Measurements from ENCODE around the gene TMEM255B.

TMEM255B gene

GRCh38 chr13:113792236-113792770 lies 33.3 kb downstream of the TMEM255B start:
- H3K4me3 ChIP-seq (ENCODE audit: low read depth, low read length, poor library complexity, severe bottlenecking) = no peak overlapping the region
- H3K9me3 ChIP-seq (ENCODE audit: low read length) = no peaks in the 10 kb centered on the region
- no peak for TF ChIP-seq EZH2 (IDR thresholded peaks at IDR 0.05; ENCODE audit: borderline replicate concordance, low read length)
- TF ChIP-seq, protein P1, sequence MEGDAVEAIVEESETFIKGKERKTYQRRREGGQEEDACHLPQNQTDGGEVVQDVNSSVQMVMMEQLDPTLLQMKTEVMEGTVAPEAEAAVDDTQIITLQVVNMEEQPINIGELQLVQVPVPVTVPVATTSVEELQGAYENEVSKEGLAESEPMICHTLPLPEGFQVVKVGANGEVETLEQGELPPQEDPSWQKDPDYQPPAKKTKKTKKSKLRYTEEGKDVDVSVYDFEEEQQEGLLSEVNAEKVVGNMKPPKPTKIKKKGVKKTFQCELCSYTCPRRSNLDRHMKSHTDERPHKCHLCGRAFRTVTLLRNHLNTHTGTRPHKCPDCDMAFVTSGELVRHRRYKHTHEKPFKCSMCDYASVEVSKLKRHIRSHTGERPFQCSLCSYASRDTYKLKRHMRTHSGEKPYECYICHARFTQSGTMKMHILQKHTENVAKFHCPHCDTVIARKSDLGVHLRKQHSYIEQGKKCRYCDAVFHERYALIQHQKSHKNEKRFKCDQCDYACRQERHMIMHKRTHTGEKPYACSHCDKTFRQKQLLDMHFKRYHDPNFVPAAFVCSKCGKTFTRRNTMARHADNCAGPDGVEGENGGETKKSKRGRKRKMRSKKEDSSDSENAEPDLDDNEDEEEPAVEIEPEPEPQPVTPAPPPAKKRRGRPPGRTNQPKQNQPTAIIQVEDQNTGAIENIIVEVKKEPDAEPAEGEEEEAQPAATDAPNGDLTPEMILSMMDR (IDR thresholded peaks at IDR 0.05; ENCODE audit: low read length) = no peak
- H3F3A ChIP-seq (ENCODE audit: insufficient read depth, low read length) = no peaks in the 10 kb centered on the region
- H3K27me3 ChIP-seq (ENCODE audit: insufficient read depth, low read length) = no peaks in the 10 kb centered on the region
- H2AFZ ChIP-seq (ENCODE audit: low read length) = no peak overlapping the region
- H3K36me3 ChIP-seq (ENCODE audit: insufficient read depth, low read length) = no peaks in the 10 kb centered on the region
- no peak overlapping the region for H3K9ac ChIP-seq (ENCODE audit: low read length)
- no peak overlapping the region for H3K4me2 ChIP-seq (ENCODE audit: low read length)
- H3K4me1 ChIP-seq (ENCODE audit: insufficient read depth, low read length, severe bottlenecking) = no peaks in the 10 kb centered on the region
- H3K9me2 ChIP-seq (ENCODE audit: low read depth, low read length) = no peaks in the 10 kb centered on the region
- no peaks in the 10 kb centered on the region for H3K79me2 ChIP-seq (ENCODE audit: insufficient read depth, low read length)
- no peak overlapping the region for H3K27ac ChIP-seq (ENCODE audit: low read depth, low read length, poor library complexity, severe bottlenecking)
- no peaks in the 10 kb centered on the region for H4K20me1 ChIP-seq (ENCODE audit: insufficient read depth, low read length)

- H4K20me1 ChIP-seq (ENCODE audit: insufficient read depth, low read length) = no peaks in the 10 kb centered on the region
- H3K4me2 ChIP-seq (ENCODE audit: low read length) = no peak overlapping the region
- H3K36me3 ChIP-seq (ENCODE audit: insufficient read depth, low read length) = no peaks in the 10 kb centered on the region
- H3K9me3 ChIP-seq (ENCODE audit: low read length) = no peaks in the 10 kb centered on the region
- H3K27me3 ChIP-seq (ENCODE audit: insufficient read depth, low read length) = no peaks in the 10 kb centered on the region
- no peak overlapping the region for H3K4me3 ChIP-seq (ENCODE audit: low read depth, low read length, poor library complexity, severe bottlenecking)
- no peak overlapping the region for H3K27ac ChIP-seq (ENCODE audit: low read depth, low read length, poor library complexity, severe bottlenecking)
- no peak overlapping the region for H2AFZ ChIP-seq (ENCODE audit: low read length)
- no peaks in the 10 kb centered on the region for H3K9me2 ChIP-seq (ENCODE audit: low read depth, low read length)
- TF ChIP-seq, protein P1 (IDR thresholded peaks at IDR 0.05; ENCODE audit: low read length) = no peak
- no peak for TF ChIP-seq EZH2 (IDR thresholded peaks at IDR 0.05; ENCODE audit: borderline replicate concordance, low read length)
- H3K4me1 ChIP-seq (ENCODE audit: insufficient read depth, low read length, severe bottlenecking) = no peaks in the 10 kb centered on the region
- H3K9ac ChIP-seq (ENCODE audit: low read length) = no peak overlapping the region
- no peaks in the 10 kb centered on the region for H3F3A ChIP-seq (ENCODE audit: insufficient read depth, low read length)
- no peaks in the 10 kb centered on the region for H3K79me2 ChIP-seq (ENCODE audit: insufficient read depth, low read length)
Measured at GRCh38 chr13:113792886-113793717, 34.1 kb downstream of the TMEM255B start.

- Histone ChIP-seq H3K27ac (ENCODE audit: low read depth, low read length, poor library complexity, severe bottlenecking) (no peak overlapping the region), H3F3A (ENCODE audit: insufficient read depth, low read length) (no peaks in the 10 kb centered on the region), H4K20me1 (ENCODE audit: insufficient read depth, low read length) (no peaks in the 10 kb centered on the region), H3K79me2 (ENCODE audit: insufficient read depth, low read length) (no peaks in the 10 kb centered on the region), H3K9me2 (ENCODE audit: low read depth, low read length) (no peaks in the 10 kb centered on the region), H3K4me1 (ENCODE audit: insufficient read depth, low read length, severe bottlenecking) (no peaks in the 10 kb centered on the region), H3K27me3 (ENCODE audit: insufficient read depth, low read length) (no peaks in the 10 kb centered on the region), H2AFZ (ENCODE audit: low read length) (no peak overlapping the region), H3K9ac (ENCODE audit: low read length) (no peak overlapping the region), H3K9me3 (ENCODE audit: low read length) (no peaks in the 10 kb centered on the region), H3K4me3 (ENCODE audit: low read depth, low read length, poor library complexity, severe bottlenecking) (no peak overlapping the region), H3K4me2 (ENCODE audit: low read length) (no peak overlapping the region), H3K36me3 (ENCODE audit: insufficient read depth, low read length) (no peaks in the 10 kb centered on the region)
- TF ChIP-seq, protein P1 (IDR thresholded peaks at IDR 0.05; ENCODE audit: low read length) = no peak
- TF ChIP-seq EZH2 (IDR thresholded peaks at IDR 0.05; ENCODE audit: borderline replicate concordance, low read length) = no peak
Measured at GRCh38 chr13:113793718-113794085, 34.7 kb downstream of the TMEM255B start.

Data from OCI-LY1 (cell line).